Tibial artery (tissue), 4 donors: ENCODE data around the gene INCA1.

ENCODE experiments used
- DNase-seq, 2 donors: peaks; one replicate each; pipeline ENCODE4 v3.0.0-alpha.2; 2019
- H3K27ac ChIP-seq, 2 donors: fragments of 200-600 bp; sonication (generic) in 1 of 2; 1 replicate in 1 of 2; 2 replicates in 1 of 2; pipeline ENCODE4 v1.5.1; 2018 to 2019; ENCODE audit warnings: mild to moderate bottlenecking in 1 of 2
- H3K27me3 ChIP-seq, 2 donors: fragments of 200-600 bp; sonication (generic) in 1 of 2; one replicate each; pipeline versions ENCODE4 v1.5.1 to v1.6.0; 2016 to 2019
- H3K36me3 ChIP-seq, 3 donors: fragments of 200-600 bp; sonication (generic) in 2 of 3; one replicate each; pipeline ENCODE4 v1.5.1; 2016 to 2019; ENCODE audit warnings: mild to moderate bottlenecking in 2 of 3
- H3K4me1 ChIP-seq, 4 donors: fragments of 200-600 bp; sonication (generic) in 2 of 4; 1 replicate in 3 of 4; 2 replicates in 1 of 4; pipeline ENCODE4 v1.5.1; 2016 to 2019
- H3K4me3 ChIP-seq, 2 donors: fragments of 200-600 bp; sonication (generic) in 1 of 2; 1 replicate in 1 of 2; 2 replicates in 1 of 2; pipeline ENCODE4 v1.5.1; 2018 to 2019; ENCODE audit warnings: mild to moderate bottlenecking in 2 of 2
- H3K9me3 ChIP-seq, 3 donors: fragments of 200-600 bp; sonication (generic) in 1 of 3; one replicate each; pipeline ENCODE4 v1.5.1; 2016 to 2019
- CTCF ChIP-seq, 2 experiments: fragments of 200-600 bp in 1 of 2; fragments of 450-650 bp in 1 of 2; IDR thresholded peaks; one replicate each; pipeline ENCODE4 v1.5.1; 2017 to 2019; ENCODE audit warnings: antibody characterized with exemption in 2 of 2, mild to moderate bottlenecking in 1 of 2, moderate library complexity in 1 of 2
- intact Hi-C: fragments of 100-400 bp; cut with DNase I; formaldehyde crosslinking; loops from one replicate; pipeline ENCODE4 v1.15.0; 2023; ENCODE audit warnings: low total_unique reads

Gene INCA1

GRCh38 chr17:4939796-4940554, 57.3 kb downstream of the INCA1 start, which contains the start of the genes RNF167 and SLC25A11:
Gene RNF167, plus strand, starts transcription at chr17:4940268. Its CDS starts 642 bp downstream, at chr17:4940910.
Gene SLC25A11, minus strand, starts transcription at chr17:4940046. Its CDS starts 136 bp downstream, at chr17:4939910.
- Histone ChIP-seq H3K4me3 (peak within 1 kb of the TSS; percentile 83 to 91), H3K27ac (peak within 1 kb of the TSS; percentile 85), H3K9me3 (no peaks in the 10 kb centered on the region), H3K27me3 (no peaks in the 10 kb centered on the region), H3K36me3 (peaks cover 41 to 63% (median 44%) of the 10 kb centered on the region in 3 donors), H3K4me1 (peaks cover 4 to 54% (median 42%) of the 10 kb centered on the region in 4 donors)
- peak; percentile 95 to 98 for DNase-seq
- no peak for TF ChIP-seq CTCF (IDR thresholded peaks at IDR 0.05)
- intact Hi-C loops: loop anchor here (5.0 kb wide), 1 partner anchor 42 kb away; no protein-coding TSS in a partner anchor

DNA sequence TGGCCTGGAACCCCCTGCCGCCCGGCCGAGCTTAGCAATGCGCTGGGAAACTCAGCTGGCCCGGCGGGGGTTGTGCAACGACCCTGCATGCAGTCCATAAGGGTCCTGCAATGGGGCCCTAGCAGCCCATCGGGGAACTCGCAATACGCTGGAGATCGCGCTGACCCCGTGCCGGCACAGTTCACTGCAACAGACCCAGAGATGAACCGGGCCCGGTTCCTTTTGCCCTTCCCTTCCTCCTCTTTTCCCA, 57.9 kb downstream of the INCA1 start:
- H3K9me3 ChIP-seq: no peaks in the 10 kb centered on the region
- H3K4me3 ChIP-seq: peak overlapping the region; percentile 83 to 91
- H3K36me3 ChIP-seq: peaks cover 36 to 58% (median 39%) of the 10 kb centered on the region in 3 donors
- no peak for DNase-seq
- H3K4me1 ChIP-seq: peaks cover 4 to 49% (median 38%) of the 10 kb centered on the region in 4 donors
- H3K27ac ChIP-seq: peak overlapping the region; percentile 85
- intact Hi-C loops: loop anchor here (5.0 kb wide), 1 partner anchor 43 kb away; no protein-coding TSS in a partner anchor
- no peaks in the 10 kb centered on the region for H3K27me3 ChIP-seq
- no peak for TF ChIP-seq CTCF (IDR thresholded peaks at IDR 0.05)

GRCh38 chr17:4938688-4939545, 58.4 kb downstream of the INCA1 start:
- peak overlapping the region; percentile 85 for H3K27ac ChIP-seq
- H3K36me3 ChIP-seq: peaks cover 31 to 52% (median 34%) of the 10 kb centered on the region in 3 donors
- no peaks in the 10 kb centered on the region for H3K27me3 ChIP-seq
- H3K4me1 ChIP-seq: peaks cover 4 to 50% (median 34%) of the 10 kb centered on the region in 4 donors
- peak overlapping the region; percentile 83 to 91 for H3K4me3 ChIP-seq
- intact Hi-C loops: loop anchor here (5.0 kb wide), 1 partner anchor 43 kb away; no protein-coding TSS in a partner anchor
- no peak for TF ChIP-seq CTCF (IDR thresholded peaks at IDR 0.05)
- H3K9me3 ChIP-seq: no peaks in the 10 kb centered on the region
- DNase-seq: no peak
